NCI-H1092 treated with DMSO at 0.1 percent for 48 hours (cell line): ENCODE data around the gene DNMBP.
"Not testable (repeated sequence)": the region's sequence is repeated elsewhere in the genome, so short reads cannot be mapped to it uniquely, and the experiment has no call there.

ENCODE experiments used
- DNase-seq: peaks from one replicate; lab custom pipeline; 2025; lab: John Stamatoyannopoulos, UW

The DNMBP gene

DNA sequence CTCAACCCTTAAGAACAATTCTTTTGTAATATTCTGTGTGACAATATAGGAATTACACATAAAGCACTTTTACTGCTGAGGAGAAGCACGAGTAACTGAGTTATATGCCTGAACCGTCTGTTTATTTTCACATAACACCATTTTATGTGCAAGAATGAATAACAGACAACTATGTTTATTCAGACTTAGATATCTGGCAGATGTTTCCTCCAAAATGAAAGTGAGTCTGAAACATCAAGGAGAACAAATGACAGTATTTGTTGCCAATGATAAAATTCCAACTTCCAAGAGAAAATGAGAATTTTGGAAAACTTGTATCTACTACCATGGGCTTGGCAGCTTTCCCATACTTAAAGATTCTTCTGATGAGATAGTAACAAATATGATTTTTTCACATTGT, 51.4 kb downstream of the DNMBP start:
- DNase-seq: no peak

DNA sequence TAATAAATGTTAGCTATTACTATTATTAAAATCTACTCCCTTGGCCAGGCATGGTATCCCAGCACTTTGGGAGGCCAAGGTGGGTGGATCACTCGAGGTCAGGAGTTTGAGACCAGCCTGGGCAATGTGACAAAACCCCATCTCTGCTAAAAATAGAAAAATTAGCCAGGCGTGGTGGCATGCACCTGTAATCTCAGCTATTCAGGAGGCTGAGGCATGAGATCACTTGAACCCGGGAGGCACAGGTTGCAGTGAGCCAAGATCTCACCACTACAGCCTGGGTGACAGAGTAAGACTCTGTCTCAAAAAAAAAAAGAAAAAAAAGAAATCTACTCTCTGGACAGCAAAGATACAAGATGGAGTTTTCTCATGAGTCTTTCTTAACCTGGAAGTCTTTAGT, 56.2 kb downstream of the DNMBP start:
- not testable (repeated sequence) for DNase-seq

DNA sequence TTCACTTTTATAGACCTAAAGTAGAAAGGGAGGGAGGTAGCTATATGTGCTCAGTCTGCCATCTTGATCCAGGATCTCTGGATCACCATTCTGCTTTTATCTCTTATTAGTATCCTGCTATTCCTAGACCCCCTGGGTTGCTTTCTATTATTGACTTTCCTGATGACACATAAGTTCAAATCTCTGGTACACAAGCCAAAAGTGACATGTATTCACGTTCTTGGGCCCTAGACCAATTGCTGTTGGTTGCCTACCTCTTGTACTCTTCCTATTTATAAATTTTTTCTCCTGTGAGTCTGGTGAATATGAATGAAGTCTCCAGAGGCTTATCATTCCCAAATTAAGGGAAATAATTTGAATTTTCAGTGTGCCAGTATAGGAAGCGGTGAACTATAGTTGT, 56.9 kb downstream of the DNMBP start:
- DNase-seq: no peak

DNA sequence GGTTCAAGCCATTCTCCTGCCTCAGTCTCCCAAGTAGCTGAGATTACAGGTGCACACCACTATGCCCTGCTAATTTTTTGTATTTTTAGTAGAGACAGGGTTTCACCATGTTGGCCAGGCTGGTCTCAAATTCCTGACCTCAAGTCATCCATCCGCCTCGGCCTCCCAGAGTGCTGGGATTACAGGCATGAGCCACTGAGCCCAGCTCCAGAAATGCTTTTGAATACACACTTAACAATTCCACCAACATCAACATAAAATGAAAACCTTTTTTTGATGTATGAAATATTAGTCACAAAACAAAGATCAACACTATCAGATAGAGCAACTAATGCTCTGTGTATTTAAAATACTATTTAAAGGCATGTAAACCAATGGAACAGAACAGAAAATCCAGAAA, 63.7 kb downstream of the DNMBP start:
- DNase-seq: not testable (repeated sequence)

DNA sequence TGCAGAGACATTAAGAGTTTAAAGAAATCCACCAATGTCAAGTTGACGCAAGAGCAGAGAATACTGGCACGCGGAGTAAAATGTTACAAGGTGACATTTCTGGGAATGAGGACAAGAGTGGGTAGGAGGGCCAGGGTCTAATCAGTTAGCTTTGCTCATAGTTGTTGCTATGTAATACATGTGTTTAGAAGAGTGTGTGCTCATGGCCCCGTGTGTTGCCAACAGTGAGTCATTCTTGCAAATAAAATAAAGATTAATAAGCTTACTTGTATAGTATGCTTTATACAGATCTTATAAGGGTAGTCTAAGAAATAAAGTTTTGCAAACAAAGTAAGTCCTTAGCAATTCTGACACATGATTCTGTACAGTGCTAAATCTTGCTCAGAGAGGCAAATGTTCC, 64.5 kb downstream of the DNMBP start:
- DNase-seq: no peak

DNA sequence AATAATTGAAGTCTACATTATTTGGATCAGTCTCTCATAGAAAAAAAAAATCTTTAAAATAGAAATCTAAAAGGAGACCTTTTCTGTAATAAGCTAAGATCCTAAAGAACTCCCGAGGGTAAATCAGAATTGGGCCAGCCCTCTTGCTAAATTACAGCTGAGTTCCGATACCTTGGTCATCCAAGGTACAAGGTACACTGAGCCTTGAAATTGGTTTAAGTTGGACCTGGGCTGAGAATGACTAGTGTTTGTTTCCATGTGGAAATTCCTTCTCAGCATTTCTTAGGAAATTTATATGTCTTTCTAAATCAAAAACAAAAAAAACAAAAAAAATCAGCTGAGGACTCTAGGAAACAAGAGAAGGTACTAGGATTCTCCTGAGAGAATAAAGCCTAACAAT, 64.9 kb downstream of the DNMBP start:
- no peak for DNase-seq

DNA sequence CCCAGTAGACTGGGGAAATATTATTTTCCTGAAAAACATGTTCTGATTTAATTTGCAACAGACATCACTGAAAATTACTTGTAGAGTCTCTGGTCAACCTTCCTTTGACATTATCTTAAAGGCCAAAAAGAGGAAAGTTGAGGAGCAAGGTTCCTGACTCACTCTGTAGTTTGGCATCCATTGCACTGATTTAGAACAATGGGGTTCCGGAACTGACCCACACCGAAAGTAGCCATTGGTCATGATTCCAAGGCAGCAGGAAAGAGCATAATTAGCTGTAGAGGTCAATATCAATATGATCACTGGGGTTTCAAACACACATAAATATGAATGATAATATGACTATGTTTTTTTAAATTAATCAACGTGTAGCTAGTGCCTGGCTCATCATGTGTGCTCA, 65.8 kb downstream of the DNMBP start:
- no peak for DNase-seq

DNA sequence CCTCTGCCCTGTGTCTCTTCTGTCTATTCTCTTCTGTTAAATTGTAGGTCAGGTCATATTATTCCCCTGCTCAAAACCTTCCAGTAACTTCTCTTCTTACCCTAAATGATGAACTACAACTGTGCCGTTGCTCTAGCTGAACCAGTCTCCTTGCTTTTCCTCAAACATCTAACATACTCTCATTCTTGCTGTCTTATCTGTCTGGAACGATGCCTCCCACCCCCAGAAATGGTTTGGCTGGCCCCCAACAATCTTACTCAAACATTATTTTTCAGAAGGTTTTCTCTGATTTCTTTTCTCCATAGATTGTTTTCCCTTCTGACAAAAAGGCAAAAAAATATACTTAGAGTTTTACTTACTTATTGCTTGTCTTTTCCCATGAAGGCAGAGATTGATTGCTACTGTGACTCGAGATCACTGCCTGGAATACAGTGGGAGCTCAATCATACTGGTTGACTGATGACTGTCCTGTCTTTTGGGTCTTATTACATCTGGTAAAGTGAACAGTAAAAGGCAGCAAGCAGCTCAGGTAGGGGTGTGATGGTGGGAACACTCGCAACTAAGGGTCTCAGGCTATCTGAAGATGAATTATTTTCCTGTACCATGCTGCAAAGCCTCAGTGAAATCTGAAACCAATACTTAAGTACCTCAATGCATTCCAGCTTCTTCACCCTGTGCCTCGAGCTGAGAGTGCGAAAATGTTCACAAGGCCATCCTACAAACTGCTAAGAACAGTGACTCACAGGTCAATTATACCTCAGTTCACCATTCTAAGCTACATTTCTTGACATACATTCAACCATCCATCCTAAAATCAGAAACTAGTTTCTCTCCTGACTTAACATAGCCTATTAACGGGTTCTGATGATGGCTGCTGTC, 67.6 kb downstream of the DNMBP start:
- no peak for DNase-seq

DNA sequence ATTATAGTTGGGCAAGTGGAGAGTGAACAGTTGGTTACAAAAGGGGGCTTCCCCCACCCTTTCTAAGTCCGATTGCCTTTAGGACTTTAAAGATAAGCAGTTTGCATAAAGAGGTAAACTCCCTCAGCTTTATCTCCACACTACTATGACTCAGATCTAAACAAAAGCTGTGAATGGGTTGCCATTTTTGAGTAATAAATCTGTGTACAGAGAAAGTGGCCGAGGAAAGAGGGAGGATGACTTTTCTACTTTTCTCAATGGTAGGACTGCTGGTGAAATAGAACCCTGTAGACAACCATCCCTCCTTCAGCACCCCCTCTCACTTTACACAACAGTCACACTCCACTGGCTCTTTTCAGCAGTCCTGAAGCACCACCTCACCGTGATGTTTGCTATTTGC, 71.2 kb downstream of the DNMBP start:
- peak; percentile 8 for DNase-seq

DNA sequence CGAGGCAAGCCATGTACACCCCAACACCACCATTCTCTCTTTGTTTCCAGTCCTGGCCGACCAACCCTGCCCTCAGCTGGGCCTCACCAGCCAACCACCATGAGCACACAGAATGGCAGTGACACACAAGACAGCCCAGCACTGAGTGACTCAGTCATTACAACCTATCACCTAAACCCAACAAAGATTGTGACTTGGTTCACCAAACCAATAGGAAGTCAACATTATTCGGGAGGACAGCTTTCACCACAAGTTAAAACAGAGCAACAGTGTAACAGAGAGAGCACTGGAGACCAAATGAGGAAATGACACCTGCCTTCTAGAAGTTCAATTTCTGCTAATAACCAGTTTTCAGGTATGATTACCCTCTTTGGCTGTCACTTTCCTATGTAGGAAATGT, 72.1 kb downstream of the DNMBP start:
- no peak for DNase-seq

DNA sequence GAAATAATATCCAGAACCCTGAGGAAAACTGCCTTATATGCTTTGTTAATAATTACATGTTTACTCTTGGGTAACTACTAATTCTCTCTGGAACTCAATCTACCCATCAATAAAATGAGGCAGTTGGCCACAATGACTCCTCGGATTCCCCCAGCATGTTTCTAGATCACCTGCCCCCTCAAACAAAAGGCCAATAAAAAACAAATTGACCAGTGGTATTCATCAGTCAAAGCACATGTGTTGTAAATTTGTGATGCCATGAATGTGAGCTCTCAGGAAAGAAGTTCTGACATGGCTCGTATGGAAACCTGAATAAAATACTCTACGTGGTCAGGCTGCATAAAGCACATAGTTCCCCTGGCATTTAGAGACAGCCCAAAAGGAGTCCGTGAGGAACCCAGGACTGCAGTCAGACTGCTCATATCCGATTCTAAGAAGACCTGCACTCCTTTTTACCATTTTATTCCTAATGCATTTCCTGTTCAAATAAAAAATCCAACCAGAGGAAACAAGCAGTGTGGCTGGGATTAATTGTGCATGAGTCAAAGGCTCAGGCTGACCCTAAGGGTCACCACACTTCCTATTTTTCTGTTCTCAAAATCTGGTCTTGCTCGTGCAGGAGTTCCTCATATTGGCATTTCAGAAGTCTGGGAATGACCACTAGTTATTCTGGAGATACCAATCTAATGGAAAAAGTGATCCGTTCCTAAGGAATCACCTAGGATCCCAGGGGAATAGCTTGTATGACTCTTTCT, 77.4 kb downstream of the DNMBP start:
- not testable (repeated sequence) for DNase-seq

DNA sequence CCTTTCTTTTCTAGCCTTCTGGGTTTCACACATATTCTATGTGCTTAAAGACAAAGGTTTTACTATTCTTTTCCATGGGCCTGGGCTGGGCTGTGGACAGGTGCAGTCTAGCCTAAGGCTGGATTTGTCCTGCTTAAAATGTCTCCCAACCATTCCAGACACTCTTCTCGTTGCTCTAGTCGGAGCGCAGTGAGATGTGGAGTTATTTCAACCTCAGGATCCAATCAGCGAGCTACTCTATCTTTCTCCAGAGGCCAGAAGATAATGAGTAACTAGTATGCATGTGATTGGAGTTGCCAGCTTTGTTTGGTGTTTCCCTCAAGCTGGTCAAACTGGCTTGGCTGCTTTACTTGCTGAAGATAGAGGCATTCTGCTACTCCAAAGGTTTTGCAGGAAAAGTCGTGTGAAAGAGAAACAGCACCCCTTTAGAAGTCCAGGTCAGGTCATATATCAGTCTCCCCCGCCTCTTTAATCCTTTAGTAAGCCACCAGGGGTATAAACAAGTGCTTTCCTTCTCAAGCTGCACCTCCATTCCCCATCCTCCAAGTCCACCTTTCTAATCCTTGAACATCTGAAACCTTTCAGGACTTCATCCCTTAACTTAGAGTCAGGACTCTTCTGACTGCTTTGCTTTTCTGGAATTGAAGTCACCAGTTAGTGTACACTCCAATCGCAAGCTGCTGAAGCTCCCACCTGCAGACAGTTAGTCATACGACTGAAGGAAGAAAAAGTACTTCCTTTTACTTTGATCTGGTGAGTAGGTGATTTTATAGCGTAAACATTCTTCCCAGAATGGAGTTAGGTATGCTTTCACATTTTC, 78.8 kb downstream of the DNMBP start:
- no peak for DNase-seq

DNA sequence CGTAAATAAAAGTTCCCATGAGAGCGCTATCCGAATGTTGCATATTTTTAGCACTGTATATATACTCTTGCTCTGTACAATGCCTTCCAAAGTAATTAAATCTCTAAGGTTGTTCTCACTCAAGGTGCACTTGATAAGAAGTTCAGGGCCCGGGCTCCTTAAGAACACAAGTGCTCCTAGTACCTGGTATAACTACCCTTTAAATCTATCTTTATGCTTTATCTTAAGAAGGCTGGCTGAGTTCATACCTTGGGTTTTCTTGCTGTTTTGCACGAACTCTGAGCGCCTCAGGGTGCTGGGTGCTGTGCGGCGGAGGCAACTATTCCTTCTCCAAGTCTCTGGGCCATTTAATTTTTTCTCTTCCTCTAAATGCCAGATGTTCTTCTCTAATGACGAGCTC, 80.4 kb downstream of the DNMBP start:
- DNase-seq: no peak

DNA sequence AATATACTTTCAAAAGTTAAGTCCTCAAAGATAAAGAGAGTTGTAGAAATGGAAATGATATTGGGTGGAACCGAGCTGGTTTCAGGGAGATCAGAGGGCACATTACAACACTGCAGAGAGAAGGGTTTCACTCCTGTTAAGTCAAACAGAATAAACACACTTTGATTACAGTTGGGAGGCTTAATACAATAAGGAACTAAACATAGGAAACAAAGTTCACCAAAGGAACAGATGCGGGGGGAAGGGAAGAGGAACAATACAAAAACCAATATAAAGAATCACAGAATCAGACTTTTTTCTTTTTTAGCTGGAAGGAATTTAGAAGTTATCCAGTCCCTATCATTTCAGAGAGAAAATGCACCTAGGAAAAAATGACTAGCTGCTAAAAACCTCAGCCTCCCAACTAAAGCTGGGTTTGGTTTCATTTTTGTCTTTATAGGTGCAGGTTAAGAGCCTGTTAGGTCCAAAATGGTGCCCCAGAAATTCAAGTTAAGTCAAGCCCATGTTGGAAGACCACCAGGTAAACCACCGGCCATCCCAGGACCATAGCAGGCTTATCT, 81.9 kb downstream of the DNMBP start:
- DNase-seq: no peak

DNA sequence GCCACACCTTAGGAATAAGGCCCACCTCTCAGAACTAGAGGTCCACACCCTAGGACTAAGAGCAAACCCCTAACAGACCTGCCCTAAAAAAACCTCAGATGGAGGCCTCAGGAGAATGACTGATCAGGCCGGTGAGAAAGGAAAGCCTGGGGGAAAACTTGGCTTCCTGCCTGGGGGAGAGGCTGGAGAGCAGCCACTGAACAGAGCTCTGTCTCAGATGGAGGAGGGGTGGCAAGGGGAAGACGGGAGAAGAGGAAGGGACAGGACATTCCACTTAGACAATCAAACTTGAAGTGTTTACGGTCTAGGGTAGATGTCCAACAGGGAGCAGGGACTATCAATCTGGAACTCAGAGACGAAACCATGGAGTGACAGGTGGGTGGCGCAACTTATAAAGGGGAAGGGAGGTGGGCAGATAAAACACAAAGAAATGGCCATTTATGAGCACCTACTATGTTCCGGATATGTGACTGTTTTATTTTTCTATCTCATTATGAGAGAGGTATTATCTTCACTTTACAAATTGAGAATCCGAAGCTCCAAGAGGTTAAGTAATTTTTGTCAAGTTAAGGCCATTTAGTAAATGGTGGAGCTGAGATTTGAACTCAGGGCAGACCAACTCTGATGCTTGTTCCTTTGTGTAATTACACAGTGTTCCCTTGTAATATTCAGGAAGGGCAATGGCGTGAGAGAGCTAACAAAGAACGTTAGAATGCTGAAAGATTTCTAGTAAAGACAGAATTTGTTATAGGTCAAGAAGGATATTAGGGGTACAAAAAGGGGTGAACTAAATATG, 82.6 kb downstream of the DNMBP start:
- DNase-seq: no peak

DNA sequence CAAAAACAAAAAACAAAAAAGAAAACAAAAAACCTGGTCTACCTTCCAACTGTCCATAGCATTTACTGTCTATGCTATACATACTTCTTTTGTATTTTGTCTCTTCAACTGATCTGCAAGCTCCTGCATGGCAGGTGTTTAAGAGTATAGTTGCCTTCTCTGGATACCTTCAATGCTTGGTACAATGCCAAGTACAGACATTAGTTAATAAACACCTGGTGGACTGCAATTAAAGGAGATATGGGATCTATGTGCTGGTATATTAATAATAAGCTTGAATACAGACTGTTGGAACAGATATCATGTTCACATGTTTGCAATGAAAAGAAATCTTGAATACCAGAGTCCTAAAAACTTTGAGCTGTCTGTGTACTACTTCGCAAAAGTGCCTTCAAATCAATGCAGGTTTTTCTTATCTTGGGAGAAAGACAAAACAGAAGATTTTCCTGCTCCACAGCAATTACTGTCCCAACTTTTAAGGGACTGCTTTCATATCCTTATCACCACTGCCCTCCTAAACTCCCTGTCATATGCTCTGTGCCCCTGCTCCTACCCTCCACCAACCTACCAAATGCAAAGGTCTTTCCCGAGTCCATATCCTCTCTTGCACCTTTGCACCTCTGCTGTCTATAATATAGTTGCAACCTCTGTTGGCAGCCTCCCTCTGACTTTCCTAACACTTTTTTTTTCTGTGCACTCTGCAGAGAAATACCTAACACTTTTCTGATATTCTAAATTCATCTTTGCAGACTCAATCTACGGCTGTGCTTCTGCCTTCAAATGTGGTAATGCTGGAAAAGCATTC, 85.1 kb downstream of the DNMBP start:
- no peak for DNase-seq

DNA sequence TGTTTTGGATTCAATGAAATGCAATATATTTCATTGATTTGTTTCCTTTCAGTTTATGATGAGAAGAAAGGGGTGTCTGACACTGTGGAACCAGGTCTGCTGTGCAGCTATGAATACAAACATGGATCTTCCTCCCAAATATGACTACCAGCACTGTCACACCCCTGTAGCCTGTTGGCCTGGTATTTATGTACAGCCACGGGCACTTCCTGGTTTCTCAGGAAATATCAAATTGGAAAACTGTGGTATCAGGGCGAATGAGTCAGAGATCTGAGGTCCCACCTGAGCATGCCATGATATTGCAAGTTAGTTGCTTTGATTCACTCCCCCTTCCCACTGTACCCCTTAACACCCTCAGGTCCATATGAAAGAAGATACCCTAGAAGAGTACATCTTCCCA, 87.8 kb downstream of the DNMBP start:
- no peak for DNase-seq

DNA sequence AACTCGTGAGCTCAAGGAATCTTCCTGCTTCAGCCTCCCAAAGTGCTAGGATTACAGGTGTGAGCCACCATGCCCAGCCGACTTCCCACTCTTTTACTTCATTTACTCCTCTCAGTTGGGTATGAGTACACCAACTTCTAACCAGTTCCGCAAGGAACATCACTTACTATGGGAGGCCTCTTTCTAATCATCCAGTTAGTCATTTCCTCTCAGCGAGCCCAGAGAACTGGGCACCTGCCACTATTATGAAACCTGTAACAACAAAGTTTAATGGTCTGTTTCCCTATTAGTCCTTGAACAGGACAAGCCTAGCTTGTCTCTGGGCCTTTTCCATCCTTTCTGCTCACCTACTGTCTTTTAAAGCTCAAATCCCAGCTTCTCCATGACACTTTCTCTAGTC, 88.8 kb downstream of the DNMBP start:
- no peak for DNase-seq

DNA sequence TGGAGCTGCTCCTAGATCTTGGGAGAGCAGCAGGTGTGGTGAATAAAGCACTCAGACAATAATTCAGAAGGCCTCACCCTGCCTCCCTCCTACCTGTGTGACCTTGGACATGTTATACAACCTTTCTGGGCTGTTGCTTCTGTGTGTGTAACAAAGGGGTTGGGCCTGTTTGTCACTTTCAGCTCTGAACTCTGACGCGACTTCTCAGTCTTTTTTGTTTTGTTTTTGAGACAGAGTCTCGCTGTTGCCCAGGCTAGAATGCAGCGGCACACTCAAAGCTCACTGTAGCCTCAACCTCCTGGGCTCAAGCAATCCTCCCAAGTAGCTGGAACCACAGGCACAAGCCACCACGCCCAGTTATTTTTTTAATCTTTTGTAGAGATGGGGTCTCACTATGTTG, 89.3 kb downstream of the DNMBP start:
- DNase-seq: no peak

DNA sequence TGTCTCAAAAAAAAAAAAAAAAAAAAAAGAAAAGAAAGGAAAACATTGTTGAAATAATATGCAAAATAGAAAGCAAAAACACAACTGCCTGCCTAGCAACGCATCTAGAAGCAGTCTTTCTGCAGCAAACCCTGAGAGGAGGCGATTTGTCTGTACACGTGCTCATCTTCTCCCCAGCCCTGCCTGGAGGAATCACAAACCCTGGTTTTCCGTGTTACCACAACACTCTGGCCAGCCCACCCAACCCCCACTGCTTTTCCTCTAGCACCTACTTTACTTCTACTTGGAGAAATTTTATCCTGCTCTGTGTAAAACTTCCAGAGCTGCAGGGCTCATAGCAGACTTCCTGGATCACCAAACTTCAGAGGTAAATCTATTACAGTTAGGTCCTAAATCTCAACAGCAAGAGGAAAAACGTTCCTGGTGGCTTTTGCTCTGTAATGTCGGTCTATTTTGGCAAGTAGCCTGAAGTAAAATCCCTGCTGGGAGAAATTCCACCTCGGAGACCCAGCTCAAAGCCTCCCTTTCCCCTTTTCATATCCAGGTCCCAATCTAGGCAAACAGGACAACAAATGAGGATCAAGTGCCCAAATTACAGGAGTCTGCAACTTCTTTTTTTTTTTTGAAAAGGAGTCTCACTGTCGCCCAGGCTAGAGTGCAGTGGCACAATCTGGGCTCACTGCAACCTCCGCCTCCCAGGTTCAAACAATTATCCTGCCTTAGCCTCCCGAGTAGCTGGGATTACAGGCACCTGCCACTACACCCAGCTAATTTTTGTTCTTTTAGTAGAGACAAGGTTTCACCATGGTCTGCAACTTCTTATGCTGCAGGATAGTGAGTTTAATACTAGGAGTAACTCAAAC, 91.6 kb downstream of the DNMBP start:
- DNase-seq: no peak
